Ishikawa (cell line): ENCODE data around the gene ASH1L.

ENCODE experiments used
- CEBPB ChIP-seq: IDR thresholded peaks from 2 replicates; pipeline ENCODE4 v1.6.1; 2012
- CREB1 ChIP-seq: IDR thresholded peaks from 2 replicates; pipeline ENCODE4 v1.6.1; 2012; ENCODE audit warnings: low read depth
- EP300 ChIP-seq: IDR thresholded peaks from 2 replicates; pipeline ENCODE4 v1.6.1; 2012; ENCODE audit warnings: borderline replicate concordance
- MAX ChIP-seq: IDR thresholded peaks from 2 replicates; pipeline ENCODE4 v1.6.1; 2012
- RAD21 ChIP-seq: IDR thresholded peaks from 2 replicates; pipeline ENCODE4 v1.6.1; 2012; ENCODE audit warnings: low read depth
- TEAD4 ChIP-seq: IDR thresholded peaks from 2 replicates; pipeline ENCODE4 v1.6.1; 2012
- USF1 ChIP-seq: IDR thresholded peaks from 2 replicates; pipeline ENCODE4 v1.6.1; 2012
- YY1 ChIP-seq: IDR thresholded peaks from 2 replicates; pipeline ENCODE4 v1.6.1; 2012; ENCODE audit warnings: low read depth

GRCh38 chr1:155295942-155296267 lies 266.7 kb downstream of the ASH1L start:
- TF ChIP-seq RAD21, result no peak
- no peak for TF ChIP-seq TEAD4
- no peak for TF ChIP-seq EP300
- no peak for TF ChIP-seq USF1
- TF ChIP-seq MAX, result no peak
- no peak for TF ChIP-seq CREB1
- TF ChIP-seq YY1, result no peak
- TF ChIP-seq CEBPB, result no peak
